Measurements from ENCODE around the gene CRB1.

CRB1 gene
- 0 to 0.54 (median 0.03) reads per million in 9 experiments for total RNA-seq

GRCh38 chr1:197268012-197268411 is at the start of gene CRB1:
Gene CRB1 (plus strand): TSS chr1:197268252. CDS start chr1:197268413, 161 bp downstream.
- Mint-ChIP-seq H3K4me1 (ENCODE audit: low read depth in 2 of 2) (no peaks in the 10 kb centered on the region), H3K4me3 (no peak within 1 kb of the TSS), H3K9me3 (no peaks in the 10 kb centered on the region), H3K27ac (no peak within 1 kb of the TSS), H3K36me3 (ENCODE audit: insufficient read depth) (no peaks in the 10 kb centered on the region), H3K27me3 (peaks cover 0 to 4% of the 10 kb centered on the region in 2 donors)
- DNase-seq (no peak), ATAC-seq (replicated peaks) (no peak)

GRCh38 chr1:197218857-197219256 is 49.2 kb upstream of the CRB1 start:
- no peak for ATAC-seq (replicated peaks)
- Mint-ChIP-seq H3K4me3 (no peak overlapping the region), H3K4me1 (ENCODE audit: low read depth in 2 of 2) (no peaks in the 10 kb centered on the region), H3K36me3 (ENCODE audit: insufficient read depth) (no peaks in the 10 kb centered on the region), H3K9me3 (peaks cover 0 to 1% of the 10 kb centered on the region in 2 donors), H3K27me3 (no peaks in the 10 kb centered on the region), H3K27ac (no peak overlapping the region)
- DNase-seq, result no peak

- Mint-ChIP-seq H3K9me3 (no peaks in the 10 kb centered on the region), H3K4me1 (ENCODE audit: low read depth in 2 of 2) (no peaks in the 10 kb centered on the region), H3K4me3 (no peak overlapping the region), H3K27me3 (no peaks in the 10 kb centered on the region), H3K27ac (no peak overlapping the region), H3K36me3 (ENCODE audit: insufficient read depth) (no peaks in the 10 kb centered on the region)
- ATAC-seq (replicated peaks) (no peak), DNase-seq (no peak)
These were observed 45.9 kb upstream of the CRB1 start for GRCh38 chr1:197222025-197222685.

DNA sequence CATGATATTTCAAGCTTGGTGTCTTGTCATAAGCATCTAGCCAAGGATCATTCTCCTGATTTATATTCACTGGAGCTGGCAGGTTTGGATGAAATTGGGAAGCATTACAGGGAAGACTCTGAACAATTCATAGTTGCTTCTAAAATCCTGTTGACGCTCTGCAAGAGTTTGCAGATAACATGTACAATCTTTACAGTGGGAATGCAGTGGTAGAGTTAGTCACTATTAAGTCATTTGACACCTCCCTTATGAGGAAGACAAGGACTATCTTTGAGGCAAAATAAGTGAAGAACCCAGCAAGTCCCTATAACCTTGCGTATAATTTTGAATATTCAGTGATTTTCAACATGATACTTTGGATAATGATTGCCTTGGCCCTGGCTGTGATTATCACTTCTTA is 45.3 kb upstream of the CRB1 start:
- ATAC-seq (replicated peaks), result no peak
- no peaks in the 10 kb centered on the region for H3K4me1 Mint-ChIP-seq (ENCODE audit: low read depth in 2 of 2)
- H3K9me3 Mint-ChIP-seq, result no peaks in the 10 kb centered on the region
- no peak overlapping the region for H3K4me3 Mint-ChIP-seq
- no peak overlapping the region for H3K27ac Mint-ChIP-seq
- no peaks in the 10 kb centered on the region for H3K27me3 Mint-ChIP-seq
- H3K36me3 Mint-ChIP-seq (ENCODE audit: insufficient read depth), result no peaks in the 10 kb centered on the region
- no peak for DNase-seq

DNA sequence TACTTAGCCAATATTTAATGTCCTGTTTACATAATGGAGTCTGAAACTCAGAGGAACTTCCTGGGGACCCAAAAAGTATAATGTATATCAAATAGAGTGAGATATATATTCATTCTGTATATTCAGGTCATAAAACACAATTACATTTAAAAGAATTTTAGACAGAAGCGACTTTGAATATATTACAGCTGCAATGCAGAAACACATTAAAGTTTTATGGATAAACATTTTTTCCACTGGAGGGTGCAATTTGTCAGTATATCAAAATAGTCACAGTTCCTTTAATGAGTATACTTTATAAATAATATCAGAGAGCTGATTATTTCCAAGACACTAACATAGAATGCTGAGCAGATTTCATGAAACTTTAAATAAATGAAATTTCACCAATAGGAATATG is 43.9 kb upstream of the CRB1 start:
- Mint-ChIP-seq H3K27me3 (peaks cover 0 to 10% of the 10 kb centered on the region in 2 donors), H3K4me1 (ENCODE audit: low read depth in 2 of 2) (no peaks in the 10 kb centered on the region), H3K4me3 (no peak overlapping the region), H3K27ac (no peak overlapping the region), H3K9me3 (no peaks in the 10 kb centered on the region), H3K36me3 (ENCODE audit: insufficient read depth) (no peaks in the 10 kb centered on the region)
- DNase-seq (no peak), ATAC-seq (replicated peaks) (no peak)

- H3K27me3 Mint-ChIP-seq, result peaks cover 0 to 10% of the 10 kb centered on the region in 2 donors
- no peak overlapping the region for H3K4me3 Mint-ChIP-seq
- no peaks in the 10 kb centered on the region for H3K4me1 Mint-ChIP-seq (ENCODE audit: low read depth in 2 of 2)
- H3K36me3 Mint-ChIP-seq (ENCODE audit: insufficient read depth), result no peaks in the 10 kb centered on the region
- DNase-seq (no peak), ATAC-seq (replicated peaks) (no peak)
- H3K9me3 Mint-ChIP-seq, result no peaks in the 10 kb centered on the region
- no peak overlapping the region for H3K27ac Mint-ChIP-seq
These were observed 42.4 kb upstream of the CRB1 start for GRCh38 chr1:197225611-197226010.

- no peaks in the 10 kb centered on the region for H3K9me3 Mint-ChIP-seq
- no peak for DNase-seq
- H3K4me1 Mint-ChIP-seq (ENCODE audit: low read depth in 2 of 2), result no peaks in the 10 kb centered on the region
- H3K4me3 Mint-ChIP-seq, result no peak overlapping the region
- no peak for ATAC-seq (replicated peaks)
- H3K27ac Mint-ChIP-seq, result no peak overlapping the region
- no peaks in the 10 kb centered on the region for H3K36me3 Mint-ChIP-seq (ENCODE audit: insufficient read depth)
- H3K27me3 Mint-ChIP-seq, result no peaks in the 10 kb centered on the region
These were observed 33.5 kb upstream of the CRB1 start for GRCh38 chr1:197234581-197234980.

- H3K4me1 Mint-ChIP-seq (ENCODE audit: low read depth in 2 of 2), result no peaks in the 10 kb centered on the region
- H3K4me3 Mint-ChIP-seq, result no peak overlapping the region
- ATAC-seq (replicated peaks) (no peak), DNase-seq (no peak)
- no peaks in the 10 kb centered on the region for H3K36me3 Mint-ChIP-seq (ENCODE audit: insufficient read depth)
- no peak overlapping the region for H3K27ac Mint-ChIP-seq
- H3K9me3 Mint-ChIP-seq, result no peaks in the 10 kb centered on the region
- H3K27me3 Mint-ChIP-seq, result no peaks in the 10 kb centered on the region
These were observed 32.7 kb upstream of the CRB1 start for GRCh38 chr1:197235355-197235754.

- no peak for DNase-seq
These were observed 20.6 kb upstream of the CRB1 start for GRCh38 chr1:197247465-197247864.

DNA sequence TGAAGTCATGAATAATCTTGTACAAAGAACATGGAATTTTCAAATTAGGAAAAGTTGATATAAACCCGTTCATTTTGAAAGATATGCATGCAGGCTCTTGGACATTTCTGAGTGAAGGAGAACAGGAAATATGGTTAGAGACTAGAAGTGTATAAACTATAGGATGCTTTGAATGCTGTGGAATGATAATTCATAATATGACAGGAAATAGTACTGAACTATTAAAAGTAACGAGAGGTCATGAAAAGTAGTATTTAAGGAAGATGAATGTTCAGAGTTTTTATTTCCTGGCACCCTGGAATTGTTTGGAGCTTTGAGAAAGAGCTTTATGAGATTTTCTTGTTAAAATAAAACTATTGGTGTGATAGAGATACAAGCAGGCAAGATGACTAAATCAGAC is 18.7 kb upstream of the CRB1 start:
- no peak overlapping the region for H3K4me3 Mint-ChIP-seq
- ATAC-seq (replicated peaks), result no peak
- no peaks in the 10 kb centered on the region for H3K36me3 Mint-ChIP-seq (ENCODE audit: insufficient read depth)
- H3K27ac Mint-ChIP-seq, result no peak overlapping the region
- no peaks in the 10 kb centered on the region for H3K4me1 Mint-ChIP-seq (ENCODE audit: low read depth in 2 of 2)
- H3K9me3 Mint-ChIP-seq, result no peaks in the 10 kb centered on the region
- no peak for DNase-seq
- peaks cover 0 to 10% of the 10 kb centered on the region in 2 donors for H3K27me3 Mint-ChIP-seq

More at GRCh38 chr1:197247465-197247864, 20.6 kb upstream of the CRB1 start:
- no peak for ATAC-seq (replicated peaks)
- Mint-ChIP-seq H3K27ac (no peak overlapping the region), H3K4me3 (no peak overlapping the region), H3K4me1 (ENCODE audit: low read depth in 2 of 2) (no peaks in the 10 kb centered on the region), H3K27me3 (peaks cover 10 to 21% of the 10 kb centered on the region in 2 donors), H3K9me3 (no peaks in the 10 kb centered on the region), H3K36me3 (ENCODE audit: insufficient read depth) (no peaks in the 10 kb centered on the region)

DNA sequence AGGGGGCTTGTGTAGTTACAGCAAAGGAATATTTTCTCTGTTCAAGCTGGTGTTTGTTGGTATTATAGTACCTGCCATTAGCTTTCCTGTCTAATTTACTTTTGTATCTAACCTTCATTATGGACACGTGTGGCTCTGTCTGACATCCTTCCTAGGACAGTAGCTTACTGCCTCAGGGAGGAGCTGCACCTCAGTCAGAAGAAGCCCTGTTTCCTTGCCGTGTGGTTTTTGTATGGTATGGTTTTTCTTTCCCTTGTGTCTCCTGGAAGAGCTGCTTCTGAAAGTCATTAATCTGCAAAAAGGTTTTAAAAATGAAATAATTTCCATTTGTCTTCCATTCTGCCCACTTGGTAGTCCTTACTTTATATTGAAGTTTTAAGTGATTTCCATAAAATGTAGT is 17.4 kb upstream of the CRB1 start:
- DNase-seq (no peak), ATAC-seq (replicated peaks) (no peak)
- no peak overlapping the region for H3K27ac Mint-ChIP-seq
- H3K4me3 Mint-ChIP-seq, result no peak overlapping the region
- no peaks in the 10 kb centered on the region for H3K4me1 Mint-ChIP-seq (ENCODE audit: low read depth in 2 of 2)
- H3K27me3 Mint-ChIP-seq, result peaks cover 0 to 10% of the 10 kb centered on the region in 2 donors
- no peaks in the 10 kb centered on the region for H3K36me3 Mint-ChIP-seq (ENCODE audit: insufficient read depth)
- no peaks in the 10 kb centered on the region for H3K9me3 Mint-ChIP-seq

GRCh38 chr1:197252973-197253372 is 15.1 kb upstream of the CRB1 start:
- Mint-ChIP-seq H3K4me3 (no peak overlapping the region), H3K27me3 (peaks cover 0 to 10% of the 10 kb centered on the region in 2 donors), H3K9me3 (no peaks in the 10 kb centered on the region), H3K36me3 (ENCODE audit: insufficient read depth) (no peaks in the 10 kb centered on the region), H3K27ac (no peak overlapping the region), H3K4me1 (ENCODE audit: low read depth in 2 of 2) (no peaks in the 10 kb centered on the region)
- DNase-seq, result no peak
- no peak for ATAC-seq (replicated peaks)

GRCh38 chr1:197254866-197255265 is 13.2 kb upstream of the CRB1 start:
- no peak overlapping the region for H3K27ac Mint-ChIP-seq
- no peaks in the 10 kb centered on the region for H3K4me1 Mint-ChIP-seq (ENCODE audit: low read depth in 2 of 2)
- no peak for ATAC-seq (replicated peaks)
- H3K9me3 Mint-ChIP-seq, result no peaks in the 10 kb centered on the region
- DNase-seq, result no peak
- H3K4me3 Mint-ChIP-seq, result no peak overlapping the region
- H3K27me3 Mint-ChIP-seq, result peaks cover 0 to 5% of the 10 kb centered on the region in 2 donors
- no peaks in the 10 kb centered on the region for H3K36me3 Mint-ChIP-seq (ENCODE audit: insufficient read depth)

DNA sequence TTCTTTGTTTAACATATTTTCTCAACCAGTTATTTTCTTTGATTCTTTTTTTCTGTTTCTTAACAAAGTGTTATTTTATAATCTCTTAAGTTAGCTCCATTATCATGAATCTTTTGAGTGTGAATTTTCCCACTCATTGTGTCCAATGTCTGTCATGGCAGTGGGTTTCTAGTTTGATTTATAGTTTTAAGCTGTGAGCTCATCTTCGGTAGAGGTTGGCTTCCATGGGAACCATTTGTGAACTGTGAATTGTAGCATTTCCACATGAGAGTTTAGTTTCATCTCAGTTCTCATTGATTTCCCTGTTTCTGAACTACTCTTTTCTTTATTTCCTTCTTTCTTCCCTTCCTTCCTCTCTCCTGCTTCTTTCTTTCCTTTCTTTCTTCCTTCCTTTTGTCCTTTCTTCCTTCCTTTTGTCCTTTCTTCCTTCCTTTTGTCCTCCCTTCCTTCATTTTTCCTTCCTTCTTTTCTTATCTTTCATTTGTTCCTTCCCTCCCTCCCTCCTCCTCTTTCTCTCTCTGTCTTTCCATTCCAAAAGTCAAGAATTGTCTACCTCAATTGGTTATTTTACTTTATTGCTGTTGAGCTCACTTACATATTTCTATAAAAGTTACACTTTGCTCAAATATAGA is 3.0 kb upstream of the CRB1 start:
- Mint-ChIP-seq H3K36me3 (ENCODE audit: insufficient read depth) (no peaks in the 10 kb centered on the region), H3K4me3 (no peak overlapping the region), H3K9me3 (no peaks in the 10 kb centered on the region), H3K4me1 (ENCODE audit: low read depth in 2 of 2) (no peaks in the 10 kb centered on the region), H3K27ac (no peak overlapping the region), H3K27me3 (peaks cover 0 to 4% of the 10 kb centered on the region in 2 donors)
- ATAC-seq (replicated peaks) (no peak), DNase-seq (no peak)

Measured in effector memory CD8-positive, alpha-beta T cell (primary cell).